ENCODE measurements around the gene GOLT1B. TPM values are rescaled to one million over a fixed set of nuclear protein-coding genes. Genes with fewer than 3 reads are reported as not detected.

Gene GOLT1B
- total RNA-seq, 1 donor from 2014 or later: 25.9 TPM

GRCh38 chr12:21541773-21542172 is 40.2 kb downstream of the GOLT1B start:
- ChIA-PET POLR2A (no interaction called here), CTCF (no interaction called here)
- no peak for TF ChIP-seq CTCF (IDR thresholded peaks at IDR 0.05)
- intact Hi-C loops (cut with micrococcal nuclease): no loop called here
- H3K27me3 Mint-ChIP-seq: peaks cover 12% of the 10 kb centered on the region
- no peak overlapping the region for H3K4me3 Mint-ChIP-seq
- no peak overlapping the region for H3K27ac Mint-ChIP-seq
- H3K36me3 Mint-ChIP-seq (ENCODE audit: low read depth): no peaks in the 10 kb centered on the region
- no peak for ATAC-seq (ENCODE audit: low read depth)
- no peaks in the 10 kb centered on the region for H3K4me1 Mint-ChIP-seq
- H3K9me3 Mint-ChIP-seq: no peaks in the 10 kb centered on the region
- DNase-seq: no peak

GRCh38 chr12:21542403-21542802 is 40.8 kb downstream of the GOLT1B start:
- TF ChIP-seq CTCF (IDR thresholded peaks at IDR 0.05): no peak
- ATAC-seq (ENCODE audit: low read depth) (no peak), DNase-seq (no peak)
- intact Hi-C loops (cut with micrococcal nuclease): no loop called here
- ChIA-PET CTCF (no interaction called here), POLR2A (no interaction called here)
- H3K27me3 Mint-ChIP-seq: peaks cover 10% of the 10 kb centered on the region
- no peak overlapping the region for H3K27ac Mint-ChIP-seq
- H3K4me1 Mint-ChIP-seq: no peaks in the 10 kb centered on the region
- H3K9me3 Mint-ChIP-seq: no peaks in the 10 kb centered on the region
- H3K36me3 Mint-ChIP-seq (ENCODE audit: low read depth): no peaks in the 10 kb centered on the region
- no peak overlapping the region for H3K4me3 Mint-ChIP-seq

- Mint-ChIP-seq H3K4me3 (no peak overlapping the region), H3K9me3 (no peaks in the 10 kb centered on the region), H3K36me3 (ENCODE audit: low read depth) (no peaks in the 10 kb centered on the region), H3K4me1 (no peaks in the 10 kb centered on the region), H3K27me3 (peaks cover 8% of the 10 kb centered on the region), H3K27ac (no peak overlapping the region)
- ChIA-PET POLR2A (no interaction called here), CTCF (no interaction called here)
- intact Hi-C loops (cut with micrococcal nuclease): no loop called here
- no peak for TF ChIP-seq CTCF (IDR thresholded peaks at IDR 0.05)
- ATAC-seq (ENCODE audit: low read depth): no peak
- no peak for DNase-seq
These were observed 41.6 kb downstream of the GOLT1B start for GRCh38 chr12:21543151-21543550.

- intact Hi-C loops (cut with micrococcal nuclease): no loop called here
- CTCF ChIA-PET: no interaction called here
- H3K27ac Mint-ChIP-seq: no peak overlapping the region
- H3K27me3 Mint-ChIP-seq: peaks cover 8% of the 10 kb centered on the region
- DNase-seq (no peak), ATAC-seq (ENCODE audit: low read depth) (no peak)
- no peaks in the 10 kb centered on the region for H3K9me3 Mint-ChIP-seq
- POLR2A ChIA-PET: no interaction called here
- no peak for TF ChIP-seq CTCF (IDR thresholded peaks at IDR 0.05)
- H3K36me3 Mint-ChIP-seq (ENCODE audit: low read depth): no peaks in the 10 kb centered on the region
- H3K4me1 Mint-ChIP-seq: no peaks in the 10 kb centered on the region
- H3K4me3 Mint-ChIP-seq: no peak overlapping the region
These were observed 44.0 kb downstream of the GOLT1B start for GRCh38 chr12:21545557-21545956.

- H3K27me3 Mint-ChIP-seq: peaks cover 10% of the 10 kb centered on the region
- CTCF ChIA-PET: no interaction called here
- no peaks in the 10 kb centered on the region for H3K4me1 Mint-ChIP-seq
- intact Hi-C loops (cut with micrococcal nuclease): no loop called here
- no peak for TF ChIP-seq CTCF (IDR thresholded peaks at IDR 0.05)
- DNase-seq: no peak
- no peaks in the 10 kb centered on the region for H3K36me3 Mint-ChIP-seq (ENCODE audit: low read depth)
- no peaks in the 10 kb centered on the region for H3K9me3 Mint-ChIP-seq
- no peak overlapping the region for H3K27ac Mint-ChIP-seq
- ATAC-seq (ENCODE audit: low read depth): no peak
- no peak overlapping the region for H3K4me3 Mint-ChIP-seq
- POLR2A ChIA-PET: no interaction called here
These were observed 45.1 kb downstream of the GOLT1B start for GRCh38 chr12:21546716-21547115.
